BJ (cell line): Measurements from ENCODE around the gene FBXW7. TPM values are rescaled to one million over a fixed set of nuclear protein-coding genes. Genes with fewer than 3 reads are reported as not detected.
A peak's percentile ranks its signal among the peaks of the same experiment; 100 is the strongest.

Experiments
- CTCF ChIA-PET: fragments of 350-600 bp; formaldehyde crosslinking; extraction: SDS; loops from one replicate; lab custom pipeline; 2021; ENCODE audit warnings: antibody characterized with exemption, inconsistent platforms; lab: Yijun Ruan, JAX
- POLR2A ChIA-PET: fragments of 300-600 bp; sonication (Branson Sonifier 250); formaldehyde crosslinking; extraction: SDS; loops from one replicate; lab custom pipeline; 2021; ENCODE audit warnings: antibody characterized with exemption; lab: Charles Lee
- DNase-seq: peaks from one replicate; pipeline ENCODE4 v3.0.0-alpha.2; 2011; ENCODE audit warnings: low read depth
- H3K27me3 ChIP-seq: 2 replicates; pipeline ENCODE4 v1.6.0; 2011; ENCODE audit warnings: low read length; ENCODE audit not compliant: control insufficient read depth, insufficient read depth
- H3K36me3 ChIP-seq: 2 replicates; pipeline ENCODE4 v1.5.1; 2011; ENCODE audit warnings: low read length; ENCODE audit not compliant: control insufficient read depth, insufficient read depth
- H3K4me3 ChIP-seq: 2 replicates; pipeline ENCODE4 v1.5.1; 2011; ENCODE audit warnings: low read depth, mild to moderate bottlenecking, control low read depth, low read length
- polyA plus RNA-seq: library from polyadenylated mRNA; depleted of rRNA; stranded (reverse); fragments of >200 nt; gene quantifications from 2 replicates; pipeline ENCODE4 v1.2.3, GENCODE V29; 2011
- TF ChIP-seq, protein P1 (sequence below): IDR thresholded peaks from 2 replicates; pipeline ENCODE4 v1.5.1; 2011; ENCODE audit warnings: low read depth, mild to moderate bottlenecking, control low read depth, inconsistent platforms, low read length, moderate library complexity; ENCODE audit not compliant: insufficient read depth

Gene FBXW7
- polyA plus RNA-seq, 1 experiment, result 4.1 TPM

DNA sequence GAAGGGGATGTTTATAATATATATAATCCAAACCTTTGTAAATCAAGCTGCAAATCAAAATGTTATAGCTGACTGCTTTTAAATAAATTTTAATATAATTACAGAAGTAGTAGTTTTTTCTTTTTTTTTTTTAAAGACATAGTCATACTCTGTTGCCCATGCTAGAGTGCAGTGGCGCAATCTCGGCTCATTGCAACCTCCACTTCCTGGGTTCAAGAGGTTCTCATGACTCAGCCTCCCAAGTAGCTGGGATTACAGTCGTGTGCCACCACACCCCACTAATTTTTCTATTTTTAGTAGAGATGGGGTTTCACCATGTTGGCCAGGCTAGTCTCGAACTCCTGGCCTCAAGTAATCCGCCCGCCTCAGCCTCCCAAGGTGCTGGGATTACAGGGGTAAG is 178.7 kb downstream of the FBXW7 start:
- CTCF ChIA-PET, result interaction anchor here (0.8 to 1.5 kb wide), 2 partner anchors 12 to 22 kb away, joined by 4 read pairs; no protein-coding TSS in a partner anchor
- TF ChIP-seq, protein P1, sequence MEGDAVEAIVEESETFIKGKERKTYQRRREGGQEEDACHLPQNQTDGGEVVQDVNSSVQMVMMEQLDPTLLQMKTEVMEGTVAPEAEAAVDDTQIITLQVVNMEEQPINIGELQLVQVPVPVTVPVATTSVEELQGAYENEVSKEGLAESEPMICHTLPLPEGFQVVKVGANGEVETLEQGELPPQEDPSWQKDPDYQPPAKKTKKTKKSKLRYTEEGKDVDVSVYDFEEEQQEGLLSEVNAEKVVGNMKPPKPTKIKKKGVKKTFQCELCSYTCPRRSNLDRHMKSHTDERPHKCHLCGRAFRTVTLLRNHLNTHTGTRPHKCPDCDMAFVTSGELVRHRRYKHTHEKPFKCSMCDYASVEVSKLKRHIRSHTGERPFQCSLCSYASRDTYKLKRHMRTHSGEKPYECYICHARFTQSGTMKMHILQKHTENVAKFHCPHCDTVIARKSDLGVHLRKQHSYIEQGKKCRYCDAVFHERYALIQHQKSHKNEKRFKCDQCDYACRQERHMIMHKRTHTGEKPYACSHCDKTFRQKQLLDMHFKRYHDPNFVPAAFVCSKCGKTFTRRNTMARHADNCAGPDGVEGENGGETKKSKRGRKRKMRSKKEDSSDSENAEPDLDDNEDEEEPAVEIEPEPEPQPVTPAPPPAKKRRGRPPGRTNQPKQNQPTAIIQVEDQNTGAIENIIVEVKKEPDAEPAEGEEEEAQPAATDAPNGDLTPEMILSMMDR, result no peak
- POLR2A ChIA-PET, result no interaction called here
- Histone ChIP-seq H3K27me3 (no peaks in the 10 kb centered on the region), H3K36me3 (no peaks in the 10 kb centered on the region), H3K4me3 (no peak overlapping the region)
- no peak for DNase-seq

DNA sequence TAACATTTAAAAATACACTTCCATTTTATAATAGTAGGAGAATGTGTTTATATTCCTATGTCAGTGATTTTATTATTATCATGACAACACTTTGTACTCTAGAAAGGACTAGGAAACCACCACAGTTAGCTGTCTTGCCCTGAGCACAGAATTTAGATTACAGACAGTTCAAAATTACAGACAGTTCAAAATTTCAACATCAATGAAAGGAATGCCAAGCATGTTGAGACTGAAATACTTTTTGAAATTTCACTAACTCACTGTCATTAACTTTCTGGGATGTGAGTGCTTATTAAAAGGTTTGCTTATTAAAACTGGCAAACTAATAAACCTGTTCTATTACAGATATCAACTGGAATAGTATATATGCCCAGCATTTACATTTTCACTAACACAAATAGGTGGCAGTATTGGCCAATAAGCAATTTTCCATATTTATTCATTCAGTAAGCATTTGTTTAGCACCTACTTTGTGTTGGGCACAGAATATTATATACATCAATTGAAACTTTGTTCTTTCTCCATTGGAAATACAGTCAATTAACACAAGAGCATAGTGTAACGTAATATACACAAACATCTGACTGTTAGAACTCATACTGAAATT is 179.4 kb downstream of the FBXW7 start:
- CTCF ChIA-PET, result interaction anchor here (0.8 to 1.0 kb wide), 2 partner anchors 23 to 34 kb away, joined by 3 to 4 read pairs; no protein-coding TSS in a partner anchor
- POLR2A ChIA-PET, result no interaction called here
- Histone ChIP-seq H3K27me3 (no peaks in the 10 kb centered on the region), H3K36me3 (no peaks in the 10 kb centered on the region), H3K4me3 (no peak overlapping the region)
- no peak for DNase-seq
- TF ChIP-seq, protein P1, result 0 out of 2 replicates have a peak, but pooled peaks have one; percentile 3

DNA sequence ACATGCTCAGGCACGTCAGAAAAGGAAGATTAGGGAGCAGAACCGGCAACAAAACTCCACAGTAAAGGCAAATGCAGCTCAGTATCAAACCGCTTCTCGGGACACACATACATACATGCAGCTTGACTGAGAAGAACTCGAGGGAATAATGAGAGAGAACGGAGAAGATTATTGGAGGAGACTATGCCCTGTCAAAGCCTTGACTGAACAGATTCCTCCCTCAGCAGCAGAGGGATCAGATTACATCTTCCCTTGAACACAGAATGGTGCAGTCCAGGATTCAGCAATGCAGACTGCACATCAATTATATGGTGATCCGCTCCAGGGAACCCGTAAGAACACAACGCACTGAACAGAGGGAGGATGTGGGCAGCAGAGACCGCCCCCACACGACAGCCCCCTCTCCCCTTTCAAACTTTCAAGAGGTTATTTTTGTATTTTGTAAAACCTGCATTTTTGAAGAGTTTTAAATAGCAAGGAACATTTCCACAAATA is 183.2 kb downstream of the FBXW7 start:
- no peaks in the 10 kb centered on the region for H3K36me3 ChIP-seq
- TF ChIP-seq, protein P1, result no peak
- DNase-seq, result peak; percentile 88
- peak overlapping the region; percentile 46 for H3K4me3 ChIP-seq
- ChIA-PET POLR2A (interaction anchor here (0.5 kb wide), 1 partner anchor 54 kb away, joined by 3 read pairs; no protein-coding TSS in a partner anchor), CTCF (interaction anchor here (0.8 kb wide), 1 partner anchor 662 kb away, joined by 3 read pairs; no protein-coding TSS in a partner anchor)
- H3K27me3 ChIP-seq, result no peaks in the 10 kb centered on the region

DNA sequence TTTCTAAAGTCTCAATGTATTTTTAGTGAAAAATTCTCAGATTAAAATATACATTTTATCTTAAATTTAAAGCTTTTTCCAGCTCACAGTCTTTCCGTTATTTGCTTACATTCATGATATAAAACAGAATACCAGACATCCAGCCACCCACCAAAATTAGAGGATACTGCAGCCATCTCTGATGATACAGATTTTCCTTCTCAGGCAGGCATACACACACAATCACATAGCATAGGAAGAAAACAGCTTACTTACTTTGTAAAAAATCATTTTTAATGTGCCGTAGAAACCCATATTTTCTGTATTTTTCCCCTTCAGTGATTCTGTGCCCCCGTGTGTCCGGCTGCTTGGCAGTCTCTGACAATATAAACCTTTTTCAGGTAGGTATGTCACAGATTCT is 183.7 kb downstream of the FBXW7 start:
- TF ChIP-seq, protein P1, result no peak
- POLR2A ChIA-PET, result interaction anchor here (0.5 kb wide), 1 partner anchor 54 kb away, joined by 3 read pairs; no protein-coding TSS in a partner anchor
- CTCF ChIA-PET, result interaction anchor here (0.8 kb wide), 1 partner anchor 661 kb away, joined by 3 read pairs; no protein-coding TSS in a partner anchor

DNA sequence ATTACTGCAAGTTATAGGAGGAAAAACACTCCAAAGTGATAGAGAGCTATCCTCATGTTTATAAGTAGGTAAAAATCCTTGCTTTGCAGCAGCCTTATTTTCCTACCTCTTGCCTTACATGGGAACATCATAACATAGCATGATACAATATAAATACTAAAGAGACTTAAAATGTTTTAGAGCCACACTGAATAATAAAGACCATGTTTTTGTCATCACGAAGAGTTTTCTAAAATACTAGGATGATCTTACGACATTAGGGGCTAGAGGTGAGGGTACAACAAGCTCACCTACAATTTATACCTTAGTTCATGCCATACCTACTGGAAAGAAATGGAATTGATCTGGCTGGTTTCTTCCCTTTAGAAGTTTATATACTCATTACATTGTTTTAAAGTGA is 184.8 kb downstream of the FBXW7 start:
- ChIA-PET CTCF (no interaction called here), POLR2A (no interaction called here)
- TF ChIP-seq, protein P1, result no peak
- Histone ChIP-seq H3K4me3 (peak overlapping the region; percentile 25), H3K36me3 (no peaks in the 10 kb centered on the region), H3K27me3 (no peaks in the 10 kb centered on the region)
- DNase-seq, result no peak

More for the DNA sequence above, 183.7 kb downstream of the FBXW7 start:
- no peaks in the 10 kb centered on the region for H3K36me3 ChIP-seq
- H3K27me3 ChIP-seq, result no peaks in the 10 kb centered on the region
- H3K4me3 ChIP-seq, result peak overlapping the region; percentile 46
- no peak for DNase-seq
